Measurements from ENCODE around the gene ARHGAP1. TPM values are rescaled to one million over a fixed set of nuclear protein-coding genes. Genes with fewer than 3 reads are reported as not detected.

Gene ARHGAP1
- total RNA-seq, 4 donors from 2014 or later = 39.2 to 53.6 (median 45.8) TPM

- peaks cover 51 to 77% (median 55%) of the 10 kb centered on the region in 3 donors for H3K36me3 ChIP-seq
- H3K4me3 ChIP-seq = no peak overlapping the region
- H3K9me3 ChIP-seq = no peaks in the 10 kb centered on the region
- H3K27me3 ChIP-seq = no peaks in the 10 kb centered on the region
- peaks cover 29 to 59% (median 34%) of the 10 kb centered on the region in 3 donors for H3K4me1 ChIP-seq
- TF ChIP-seq CTCF (IDR thresholded peaks at IDR 0.05) (no peak), POLR2A (IDR thresholded peaks at IDR 0.05) (no peak)
- DNase-seq = no peak
- WGBS, 2 donors = 61 to 64% methylated on average over 13 to 14 of the region's 15 CpGs
- H3K27ac ChIP-seq = peak overlapping the region; percentile 71 to 87 (median 80)
- intact Hi-C loops (cut with DNase I) = no loop called here
Observed at GRCh38 chr11:46676436-46677158, 23.8 kb downstream of the ARHGAP1 start.

- Histone ChIP-seq H3K36me3 (peaks cover 48 to 77% (median 48%) of the 10 kb centered on the region in 3 donors), H3K27me3 (no peaks in the 10 kb centered on the region), H3K4me1 (peaks cover 30 to 63% (median 34%) of the 10 kb centered on the region in 3 donors), H3K27ac (peak overlapping the region; percentile 77 to 90 (median 86)), H3K9me3 (no peaks in the 10 kb centered on the region), H3K4me3 (no peak overlapping the region)
- intact Hi-C loops (cut with DNase I) = no loop called here
- no peak for DNase-seq
- 57 to 71% methylated on average over 7 of the region's 7 CpGs for WGBS, 2 donors
- TF ChIP-seq POLR2A (IDR thresholded peaks at IDR 0.05) = no peak
- TF ChIP-seq CTCF (IDR thresholded peaks at IDR 0.05) = no peak
Observed at GRCh38 chr11:46675949-46676348, 24.5 kb downstream of the ARHGAP1 start.

GRCh38 chr11:46675288-46675851, 25.0 kb downstream of the ARHGAP1 start:
- H3K36me3 ChIP-seq = peaks cover 43 to 77% (median 44%) of the 10 kb centered on the region in 3 donors
- intact Hi-C loops (cut with DNase I) = no loop called here
- WGBS, 2 donors = 0 to 31% methylated on average over 2 to 3 of the region's 4 CpGs
- TF ChIP-seq CTCF (IDR thresholded peaks at IDR 0.05) = peak in 3 of 6 experiments; percentile 15 to 52 (median 24)
- no peak for TF ChIP-seq POLR2A (IDR thresholded peaks at IDR 0.05)
- peak overlapping the region; percentile 77 to 90 (median 86) for H3K27ac ChIP-seq
- DNase-seq = no peak
- peaks cover 33 to 68% (median 34%) of the 10 kb centered on the region in 3 donors for H3K4me1 ChIP-seq
- no peaks in the 10 kb centered on the region for H3K9me3 ChIP-seq
- no peaks in the 10 kb centered on the region for H3K27me3 ChIP-seq
- H3K4me3 ChIP-seq = no peak overlapping the region

- H3K4me3 ChIP-seq = no peak overlapping the region
- peak overlapping the region; percentile 77 to 90 (median 86) for H3K27ac ChIP-seq
- H3K27me3 ChIP-seq = no peaks in the 10 kb centered on the region
- 28 to 39% methylated on average over 6 to 8 of the region's 12 CpGs for WGBS, 2 donors
- no peaks in the 10 kb centered on the region for H3K9me3 ChIP-seq
- H3K36me3 ChIP-seq = peaks cover 37 to 77% (median 39%) of the 10 kb centered on the region in 3 donors
- no peak for DNase-seq
- TF ChIP-seq POLR2A (IDR thresholded peaks at IDR 0.05) (no peak), CTCF (IDR thresholded peaks at IDR 0.05) (no peak)
- intact Hi-C loops (cut with DNase I) = no loop called here
- H3K4me1 ChIP-seq = peaks cover 33 to 74% (median 34%) of the 10 kb centered on the region in 3 donors
Observed at GRCh38 chr11:46674463-46675287, 25.7 kb downstream of the ARHGAP1 start.
